Measurements from ENCODE around the gene HLA-DRB5.

The HLA-DRB5 gene

DNA sequence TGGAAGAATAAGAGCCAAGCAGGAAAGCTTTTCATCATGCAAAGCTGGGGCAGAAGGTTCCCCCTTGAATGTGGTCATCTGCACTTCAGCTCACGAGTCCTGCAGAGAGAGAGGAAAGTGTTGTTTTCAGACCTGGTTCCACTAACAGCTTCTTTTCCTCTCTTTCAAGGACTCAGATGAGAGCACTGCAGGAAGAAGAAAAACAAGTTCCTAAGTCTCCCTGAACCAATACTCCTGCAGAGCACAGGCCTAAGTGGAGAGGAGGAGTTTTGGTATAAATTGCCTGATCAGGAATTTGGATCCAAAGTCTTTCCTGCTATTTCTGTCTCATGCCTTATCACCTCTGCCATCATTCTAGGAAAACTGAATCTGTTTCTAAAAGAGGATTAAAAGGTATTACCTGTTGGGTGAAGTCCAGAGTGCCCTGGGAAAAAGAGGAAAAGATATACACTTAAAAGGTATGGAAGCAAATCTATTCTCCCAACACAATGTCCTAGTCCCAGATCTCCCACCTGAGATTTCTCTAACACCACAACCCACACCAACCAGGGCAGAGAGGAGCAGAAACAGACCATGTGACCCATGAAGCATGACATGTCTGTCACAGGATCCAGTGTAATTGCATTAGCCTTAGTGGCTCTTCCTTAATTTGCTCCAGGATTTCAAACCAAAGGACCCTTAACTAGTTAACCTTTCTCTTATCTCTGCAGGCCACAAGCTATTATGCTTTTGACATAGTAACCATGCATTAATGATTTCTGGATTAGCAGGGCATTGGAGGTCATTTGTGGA is 12.2 kb downstream of the HLA-DRB5 start:
- H3K4me3 ChIP-seq (ENCODE audit: low read depth, low read length) = no peak overlapping the region
- in situ Hi-C loops (cut with HindIII; ENCODE audit: low sequenced_read_pairs) = no loop called here
- TF ChIP-seq, protein P1, sequence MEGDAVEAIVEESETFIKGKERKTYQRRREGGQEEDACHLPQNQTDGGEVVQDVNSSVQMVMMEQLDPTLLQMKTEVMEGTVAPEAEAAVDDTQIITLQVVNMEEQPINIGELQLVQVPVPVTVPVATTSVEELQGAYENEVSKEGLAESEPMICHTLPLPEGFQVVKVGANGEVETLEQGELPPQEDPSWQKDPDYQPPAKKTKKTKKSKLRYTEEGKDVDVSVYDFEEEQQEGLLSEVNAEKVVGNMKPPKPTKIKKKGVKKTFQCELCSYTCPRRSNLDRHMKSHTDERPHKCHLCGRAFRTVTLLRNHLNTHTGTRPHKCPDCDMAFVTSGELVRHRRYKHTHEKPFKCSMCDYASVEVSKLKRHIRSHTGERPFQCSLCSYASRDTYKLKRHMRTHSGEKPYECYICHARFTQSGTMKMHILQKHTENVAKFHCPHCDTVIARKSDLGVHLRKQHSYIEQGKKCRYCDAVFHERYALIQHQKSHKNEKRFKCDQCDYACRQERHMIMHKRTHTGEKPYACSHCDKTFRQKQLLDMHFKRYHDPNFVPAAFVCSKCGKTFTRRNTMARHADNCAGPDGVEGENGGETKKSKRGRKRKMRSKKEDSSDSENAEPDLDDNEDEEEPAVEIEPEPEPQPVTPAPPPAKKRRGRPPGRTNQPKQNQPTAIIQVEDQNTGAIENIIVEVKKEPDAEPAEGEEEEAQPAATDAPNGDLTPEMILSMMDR (IDR thresholded peaks at IDR 0.05; ENCODE audit: low read depth, low read length) = no peak
- no peak for DNase-seq (ENCODE audit: low read depth, low spot score)

- TF ChIP-seq, protein P1 (IDR thresholded peaks at IDR 0.05; ENCODE audit: low read depth, low read length) = no peak
- no peak overlapping the region for H3K4me3 ChIP-seq (ENCODE audit: low read depth, low read length)
- in situ Hi-C loops (cut with HindIII; ENCODE audit: low sequenced_read_pairs) = no loop called here
- no peak for DNase-seq (ENCODE audit: low read depth, low spot score)
Observed at GRCh38 chr6:32501016-32501415, 29.1 kb downstream of the HLA-DRB5 start.

- in situ Hi-C loops (cut with HindIII; ENCODE audit: low sequenced_read_pairs) = no loop called here
- TF ChIP-seq, protein P1 (IDR thresholded peaks at IDR 0.05; ENCODE audit: low read depth, low read length) = no peak
- H3K4me3 ChIP-seq (ENCODE audit: low read depth, low read length) = no peak overlapping the region
- no peak for DNase-seq (ENCODE audit: low read depth, low spot score)
Observed at GRCh38 chr6:32492351-32492750, 37.7 kb downstream of the HLA-DRB5 start.

DNA sequence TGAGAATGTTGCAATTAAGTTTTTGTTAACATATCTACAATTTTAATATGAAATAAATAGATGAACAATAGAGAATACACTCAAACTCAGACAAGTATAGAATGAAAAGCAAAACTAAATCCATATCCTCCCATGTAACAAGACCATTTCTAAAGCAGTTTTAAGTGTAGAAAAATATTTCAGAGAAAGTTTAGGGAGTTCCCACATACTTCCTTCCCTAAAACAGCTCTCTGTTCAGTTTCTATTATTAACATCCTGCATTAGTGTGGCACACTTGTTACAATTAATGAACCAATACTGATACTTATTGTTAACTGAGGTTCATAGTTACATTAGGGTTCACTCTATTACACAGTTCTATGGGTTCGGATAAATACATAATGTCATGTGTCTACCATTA is 38.4 kb downstream of the HLA-DRB5 start:
- in situ Hi-C loops (cut with HindIII; ENCODE audit: low sequenced_read_pairs) = no loop called here
- no peak overlapping the region for H3K4me3 ChIP-seq (ENCODE audit: low read depth, low read length)
- TF ChIP-seq, protein P1 (IDR thresholded peaks at IDR 0.05; ENCODE audit: low read depth, low read length) = no peak
- DNase-seq (ENCODE audit: low read depth, low spot score) = no peak

GRCh38 chr6:32488083-32488482 is 42.0 kb downstream of the HLA-DRB5 start:
- DNase-seq (ENCODE audit: low read depth, low spot score) = no peak
- in situ Hi-C loops (cut with HindIII; ENCODE audit: low sequenced_read_pairs) = no loop called here
- TF ChIP-seq, protein P1 (IDR thresholded peaks at IDR 0.05; ENCODE audit: low read depth, low read length) = no peak
- no peak overlapping the region for H3K4me3 ChIP-seq (ENCODE audit: low read depth, low read length)

DNA sequence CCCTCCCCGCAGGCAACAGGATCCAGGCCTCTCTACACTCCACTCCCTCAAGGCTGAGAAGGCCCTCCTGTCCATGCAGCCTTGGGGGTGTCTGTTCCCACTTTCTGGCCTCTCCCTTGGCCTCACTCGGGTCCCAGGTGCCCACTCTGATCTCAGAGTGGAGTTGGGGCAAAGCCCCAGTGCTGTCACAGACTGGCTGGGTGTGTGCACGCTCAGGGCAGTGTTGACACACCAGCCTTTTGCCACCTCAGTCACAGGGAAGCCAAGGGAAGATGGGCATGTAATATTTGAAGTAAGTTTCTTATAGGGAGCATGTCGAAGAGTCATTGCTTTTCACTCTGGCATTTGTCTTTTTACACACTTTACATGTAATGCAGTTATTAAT is 45.5 kb downstream of the HLA-DRB5 start:
- no peak for DNase-seq (ENCODE audit: low read depth, low spot score)
- TF ChIP-seq, protein P1 (IDR thresholded peaks at IDR 0.05; ENCODE audit: low read depth, low read length) = no peak
- in situ Hi-C loops (cut with HindIII; ENCODE audit: low sequenced_read_pairs) = no loop called here
- no peak overlapping the region for H3K4me3 ChIP-seq (ENCODE audit: low read depth, low read length)

Data from astrocyte of the spinal cord (primary cell).